DND-41 (cell line): ENCODE measurements around the gene MTCH1.

Experiments used
- EZH2 ChIP-seq: IDR thresholded peaks from 3 replicates; pipeline ENCODE4 v1.6.1; 2012; ENCODE audit warnings: borderline replicate concordance, low read depth, mild to moderate bottlenecking, moderate library complexity, low read length, inconsistent platforms; ENCODE audit not compliant: severe bottlenecking
- TF ChIP-seq, protein P1 (sequence below): IDR thresholded peaks from 2 replicates; pipeline ENCODE4 v1.5.1; 2012; ENCODE audit warnings: borderline replicate concordance, low read length, moderate library complexity, mild to moderate bottlenecking; ENCODE audit not compliant: poor library complexity, severe bottlenecking; ENCODE audit errors: extremely low read depth

GRCh38 chr6:37005061-37005810, 19.2 kb upstream of the MTCH1 start, which contains the start of gene FGD2:
- TF ChIP-seq, protein P1, sequence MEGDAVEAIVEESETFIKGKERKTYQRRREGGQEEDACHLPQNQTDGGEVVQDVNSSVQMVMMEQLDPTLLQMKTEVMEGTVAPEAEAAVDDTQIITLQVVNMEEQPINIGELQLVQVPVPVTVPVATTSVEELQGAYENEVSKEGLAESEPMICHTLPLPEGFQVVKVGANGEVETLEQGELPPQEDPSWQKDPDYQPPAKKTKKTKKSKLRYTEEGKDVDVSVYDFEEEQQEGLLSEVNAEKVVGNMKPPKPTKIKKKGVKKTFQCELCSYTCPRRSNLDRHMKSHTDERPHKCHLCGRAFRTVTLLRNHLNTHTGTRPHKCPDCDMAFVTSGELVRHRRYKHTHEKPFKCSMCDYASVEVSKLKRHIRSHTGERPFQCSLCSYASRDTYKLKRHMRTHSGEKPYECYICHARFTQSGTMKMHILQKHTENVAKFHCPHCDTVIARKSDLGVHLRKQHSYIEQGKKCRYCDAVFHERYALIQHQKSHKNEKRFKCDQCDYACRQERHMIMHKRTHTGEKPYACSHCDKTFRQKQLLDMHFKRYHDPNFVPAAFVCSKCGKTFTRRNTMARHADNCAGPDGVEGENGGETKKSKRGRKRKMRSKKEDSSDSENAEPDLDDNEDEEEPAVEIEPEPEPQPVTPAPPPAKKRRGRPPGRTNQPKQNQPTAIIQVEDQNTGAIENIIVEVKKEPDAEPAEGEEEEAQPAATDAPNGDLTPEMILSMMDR, result no peak
- TF ChIP-seq EZH2, result no peak
